K562 (cell line): ENCODE results near the gene AZU1. TPM values are rescaled to one million over a fixed set of nuclear protein-coding genes. Genes with fewer than 3 reads are reported as not detected.

Experiments
- BACH1 ChIP-seq: fragments of 200-800 bp; sonication (Bioruptor generic); IDR thresholded peaks from 2 replicates; pipeline ENCODE4 v1.6.1; 2016; ENCODE audit warnings: missing genetic modification characterization, missing compliant biosample characterization
- CBX1 ChIP-seq: sonication (generic); IDR thresholded peaks from 2 replicates; pipeline ENCODE4 v1.6.1; 2016; ENCODE audit warnings: antibody characterized with exemption, low read depth, mild to moderate bottlenecking
- KLF16 ChIP-seq: IDR thresholded peaks from 2 replicates; pipeline ENCODE4 v1.6.1; 2016; ENCODE audit warnings: antibody characterized with exemption
- MTF1 ChIP-seq: fragments of 250-450 bp; sonication (Bioruptor Pico); IDR thresholded peaks from 2 replicates; pipeline ENCODE4 v1.9.0; 2021; ENCODE audit warnings: moderate library complexity, mild to moderate bottlenecking, inconsistent platforms, borderline replicate concordance
- PHF8 ChIP-seq: fragments of 200-600 bp; sonication (generic); IDR thresholded peaks from 2 replicates; pipeline ENCODE4 v1.6.1; 2012; ENCODE audit warnings: mixed run types, mild to moderate bottlenecking, inconsistent platforms, low read length, moderate library complexity, borderline replicate concordance
- polyA plus RNA-seq, 8 experiments: library from polyadenylated mRNA; depleted of rRNA in 4 of 8; stranded (reverse) in 5 of 8; unstranded in 3 of 8; fragments of >200 nt; fragmentation: Nextera tagmentation in 2 of 8; fragmentation: Illumina TruSeq in 1 of 8; extraction: Ambion mirVana in 2 of 8; extraction: Trizol in 1 of 8; gene quantifications; 2 replicates each; pipeline versions ENCODE4 v1.2.1 to v1.2.3, GENCODE V29; 2011 to 2014; ENCODE audit warnings: inconsistent platforms in 1 of 8, missing spikeins in 1 of 8
- total RNA-seq, 7 experiments: library from RNA; depleted of rRNA in 6 of 7; stranded (reverse); fragments of >200 nt in 6 of 7; fragmentation: Illumina TruSeq in 2 of 7; extraction: Trizol in 2 of 7; gene quantifications; 2 replicates each; pipeline versions ENCODE4 v1.2.1 to v1.2.3, GENCODE V29; 2011 to 2021; ENCODE audit warnings: low replicate concordance in 1 of 7
- TF ChIP-seq, protein P1 (sequence below): fragments of 250-450 bp; sonication (Bioruptor Pico); IDR thresholded peaks from 2 replicates; pipeline ENCODE4 v1.4.0; 2020; ENCODE audit warnings: borderline replicate concordance
- TF ChIP-seq, protein P2 (sequence below): fragments of 450-650 bp; IDR thresholded peaks from 2 replicates; pipeline ENCODE4 v1.6.1; 2016; ENCODE audit warnings: mild to moderate bottlenecking, moderate library complexity
- TF ChIP-seq, protein P3 (sequence below): fragments of 250-450 bp; sonication (Bioruptor Pico); IDR thresholded peaks from 2 replicates; pipeline ENCODE4 v1.5.0; 2021; ENCODE audit warnings: mild to moderate bottlenecking, moderate library complexity

Gene AZU1
- total and polyA plus RNA-seq, 9 of the 15 experiments (the other 6 are each of a cell fraction or from before 2014, with no cell fraction given) = 0.29 to 1.9 (median 0.59) TPM; not detected in 3

DNA sequence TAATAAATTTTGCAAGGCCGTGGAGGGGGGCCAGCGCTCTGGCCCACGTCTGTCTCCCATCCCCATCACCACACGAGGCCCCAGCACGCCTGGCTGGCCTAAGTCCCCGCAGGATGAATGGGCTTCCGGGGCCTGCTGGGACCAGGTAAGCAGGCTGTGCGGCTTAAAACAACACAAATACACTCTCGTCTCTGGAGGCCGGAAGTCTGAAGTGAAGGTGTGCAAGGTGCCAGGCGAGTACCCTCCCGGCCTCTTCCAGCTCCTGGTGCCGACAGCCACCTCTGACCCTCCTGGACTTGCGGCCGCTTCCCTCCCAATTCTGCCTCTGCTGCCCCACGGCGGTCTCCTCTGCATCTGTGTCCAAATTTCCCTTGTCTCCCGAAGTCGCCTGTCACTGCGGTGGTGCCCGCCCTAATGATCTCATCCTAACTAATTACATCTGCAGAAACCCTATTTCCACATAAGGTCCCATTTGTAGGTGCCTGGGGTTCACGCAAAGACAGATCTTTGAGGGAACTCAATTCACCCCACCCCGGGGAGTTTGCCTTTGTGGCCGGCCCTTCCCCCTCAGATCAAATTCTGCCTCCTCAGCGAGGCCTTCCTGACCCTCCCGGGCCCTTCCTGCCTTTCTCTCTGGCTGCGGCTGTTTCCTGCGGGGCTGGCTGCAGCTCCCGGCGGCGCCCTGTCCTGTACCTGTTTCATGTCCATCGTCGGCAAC is 38.5 kb upstream of the AZU1 start (continued):
- TF ChIP-seq, protein P1, sequence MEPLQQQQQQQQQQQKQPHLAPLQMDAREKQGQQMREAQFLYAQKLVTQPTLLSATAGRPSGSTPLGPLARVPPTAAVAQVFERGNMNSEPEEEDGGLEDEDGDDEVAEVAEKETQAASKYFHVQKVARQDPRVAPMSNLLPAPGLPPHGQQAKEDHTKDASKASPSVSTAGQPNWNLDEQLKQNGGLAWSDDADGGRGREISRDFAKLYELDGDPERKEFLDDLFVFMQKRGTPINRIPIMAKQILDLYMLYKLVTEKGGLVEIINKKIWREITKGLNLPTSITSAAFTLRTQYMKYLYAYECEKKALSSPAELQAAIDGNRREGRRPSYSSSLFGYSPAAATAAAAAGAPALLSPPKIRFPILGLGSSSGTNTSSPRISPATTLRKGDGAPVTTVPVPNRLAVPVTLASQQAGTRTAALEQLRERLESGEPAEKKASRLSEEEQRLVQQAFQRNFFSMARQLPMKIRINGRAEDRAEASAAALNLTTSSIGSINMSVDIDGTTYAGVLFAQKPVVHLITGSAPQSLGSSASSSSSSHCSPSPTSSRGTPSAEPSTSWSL (CRISPR knock-in tag) = no peak
- TF ChIP-seq, protein P2, sequence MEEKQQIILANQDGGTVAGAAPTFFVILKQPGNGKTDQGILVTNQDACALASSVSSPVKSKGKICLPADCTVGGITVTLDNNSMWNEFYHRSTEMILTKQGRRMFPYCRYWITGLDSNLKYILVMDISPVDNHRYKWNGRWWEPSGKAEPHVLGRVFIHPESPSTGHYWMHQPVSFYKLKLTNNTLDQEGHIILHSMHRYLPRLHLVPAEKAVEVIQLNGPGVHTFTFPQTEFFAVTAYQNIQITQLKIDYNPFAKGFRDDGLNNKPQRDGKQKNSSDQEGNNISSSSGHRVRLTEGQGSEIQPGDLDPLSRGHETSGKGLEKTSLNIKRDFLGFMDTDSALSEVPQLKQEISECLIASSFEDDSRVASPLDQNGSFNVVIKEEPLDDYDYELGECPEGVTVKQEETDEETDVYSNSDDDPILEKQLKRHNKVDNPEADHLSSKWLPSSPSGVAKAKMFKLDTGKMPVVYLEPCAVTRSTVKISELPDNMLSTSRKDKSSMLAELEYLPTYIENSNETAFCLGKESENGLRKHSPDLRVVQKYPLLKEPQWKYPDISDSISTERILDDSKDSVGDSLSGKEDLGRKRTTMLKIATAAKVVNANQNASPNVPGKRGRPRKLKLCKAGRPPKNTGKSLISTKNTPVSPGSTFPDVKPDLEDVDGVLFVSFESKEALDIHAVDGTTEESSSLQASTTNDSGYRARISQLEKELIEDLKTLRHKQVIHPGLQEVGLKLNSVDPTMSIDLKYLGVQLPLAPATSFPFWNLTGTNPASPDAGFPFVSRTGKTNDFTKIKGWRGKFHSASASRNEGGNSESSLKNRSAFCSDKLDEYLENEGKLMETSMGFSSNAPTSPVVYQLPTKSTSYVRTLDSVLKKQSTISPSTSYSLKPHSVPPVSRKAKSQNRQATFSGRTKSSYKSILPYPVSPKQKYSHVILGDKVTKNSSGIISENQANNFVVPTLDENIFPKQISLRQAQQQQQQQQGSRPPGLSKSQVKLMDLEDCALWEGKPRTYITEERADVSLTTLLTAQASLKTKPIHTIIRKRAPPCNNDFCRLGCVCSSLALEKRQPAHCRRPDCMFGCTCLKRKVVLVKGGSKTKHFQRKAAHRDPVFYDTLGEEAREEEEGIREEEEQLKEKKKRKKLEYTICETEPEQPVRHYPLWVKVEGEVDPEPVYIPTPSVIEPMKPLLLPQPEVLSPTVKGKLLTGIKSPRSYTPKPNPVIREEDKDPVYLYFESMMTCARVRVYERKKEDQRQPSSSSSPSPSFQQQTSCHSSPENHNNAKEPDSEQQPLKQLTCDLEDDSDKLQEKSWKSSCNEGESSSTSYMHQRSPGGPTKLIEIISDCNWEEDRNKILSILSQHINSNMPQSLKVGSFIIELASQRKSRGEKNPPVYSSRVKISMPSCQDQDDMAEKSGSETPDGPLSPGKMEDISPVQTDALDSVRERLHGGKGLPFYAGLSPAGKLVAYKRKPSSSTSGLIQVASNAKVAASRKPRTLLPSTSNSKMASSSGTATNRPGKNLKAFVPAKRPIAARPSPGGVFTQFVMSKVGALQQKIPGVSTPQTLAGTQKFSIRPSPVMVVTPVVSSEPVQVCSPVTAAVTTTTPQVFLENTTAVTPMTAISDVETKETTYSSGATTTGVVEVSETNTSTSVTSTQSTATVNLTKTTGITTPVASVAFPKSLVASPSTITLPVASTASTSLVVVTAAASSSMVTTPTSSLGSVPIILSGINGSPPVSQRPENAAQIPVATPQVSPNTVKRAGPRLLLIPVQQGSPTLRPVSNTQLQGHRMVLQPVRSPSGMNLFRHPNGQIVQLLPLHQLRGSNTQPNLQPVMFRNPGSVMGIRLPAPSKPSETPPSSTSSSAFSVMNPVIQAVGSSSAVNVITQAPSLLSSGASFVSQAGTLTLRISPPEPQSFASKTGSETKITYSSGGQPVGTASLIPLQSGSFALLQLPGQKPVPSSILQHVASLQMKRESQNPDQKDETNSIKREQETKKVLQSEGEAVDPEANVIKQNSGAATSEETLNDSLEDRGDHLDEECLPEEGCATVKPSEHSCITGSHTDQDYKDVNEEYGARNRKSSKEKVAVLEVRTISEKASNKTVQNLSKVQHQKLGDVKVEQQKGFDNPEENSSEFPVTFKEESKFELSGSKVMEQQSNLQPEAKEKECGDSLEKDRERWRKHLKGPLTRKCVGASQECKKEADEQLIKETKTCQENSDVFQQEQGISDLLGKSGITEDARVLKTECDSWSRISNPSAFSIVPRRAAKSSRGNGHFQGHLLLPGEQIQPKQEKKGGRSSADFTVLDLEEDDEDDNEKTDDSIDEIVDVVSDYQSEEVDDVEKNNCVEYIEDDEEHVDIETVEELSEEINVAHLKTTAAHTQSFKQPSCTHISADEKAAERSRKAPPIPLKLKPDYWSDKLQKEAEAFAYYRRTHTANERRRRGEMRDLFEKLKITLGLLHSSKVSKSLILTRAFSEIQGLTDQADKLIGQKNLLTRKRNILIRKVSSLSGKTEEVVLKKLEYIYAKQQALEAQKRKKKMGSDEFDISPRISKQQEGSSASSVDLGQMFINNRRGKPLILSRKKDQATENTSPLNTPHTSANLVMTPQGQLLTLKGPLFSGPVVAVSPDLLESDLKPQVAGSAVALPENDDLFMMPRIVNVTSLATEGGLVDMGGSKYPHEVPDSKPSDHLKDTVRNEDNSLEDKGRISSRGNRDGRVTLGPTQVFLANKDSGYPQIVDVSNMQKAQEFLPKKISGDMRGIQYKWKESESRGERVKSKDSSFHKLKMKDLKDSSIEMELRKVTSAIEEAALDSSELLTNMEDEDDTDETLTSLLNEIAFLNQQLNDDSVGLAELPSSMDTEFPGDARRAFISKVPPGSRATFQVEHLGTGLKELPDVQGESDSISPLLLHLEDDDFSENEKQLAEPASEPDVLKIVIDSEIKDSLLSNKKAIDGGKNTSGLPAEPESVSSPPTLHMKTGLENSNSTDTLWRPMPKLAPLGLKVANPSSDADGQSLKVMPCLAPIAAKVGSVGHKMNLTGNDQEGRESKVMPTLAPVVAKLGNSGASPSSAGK = peak; percentile 75
- TF ChIP-seq BACH1 (tag) = peak; percentile 36; the same call in 1 of the 2 replicates
- no peak for TF ChIP-seq CBX1
- TF ChIP-seq PHF8 = peak; percentile 21; the same call in 1 of the 2 replicates
- TF ChIP-seq KLF16 = no peak
- TF ChIP-seq MTF1 = no peak
- TF ChIP-seq, protein P3, sequence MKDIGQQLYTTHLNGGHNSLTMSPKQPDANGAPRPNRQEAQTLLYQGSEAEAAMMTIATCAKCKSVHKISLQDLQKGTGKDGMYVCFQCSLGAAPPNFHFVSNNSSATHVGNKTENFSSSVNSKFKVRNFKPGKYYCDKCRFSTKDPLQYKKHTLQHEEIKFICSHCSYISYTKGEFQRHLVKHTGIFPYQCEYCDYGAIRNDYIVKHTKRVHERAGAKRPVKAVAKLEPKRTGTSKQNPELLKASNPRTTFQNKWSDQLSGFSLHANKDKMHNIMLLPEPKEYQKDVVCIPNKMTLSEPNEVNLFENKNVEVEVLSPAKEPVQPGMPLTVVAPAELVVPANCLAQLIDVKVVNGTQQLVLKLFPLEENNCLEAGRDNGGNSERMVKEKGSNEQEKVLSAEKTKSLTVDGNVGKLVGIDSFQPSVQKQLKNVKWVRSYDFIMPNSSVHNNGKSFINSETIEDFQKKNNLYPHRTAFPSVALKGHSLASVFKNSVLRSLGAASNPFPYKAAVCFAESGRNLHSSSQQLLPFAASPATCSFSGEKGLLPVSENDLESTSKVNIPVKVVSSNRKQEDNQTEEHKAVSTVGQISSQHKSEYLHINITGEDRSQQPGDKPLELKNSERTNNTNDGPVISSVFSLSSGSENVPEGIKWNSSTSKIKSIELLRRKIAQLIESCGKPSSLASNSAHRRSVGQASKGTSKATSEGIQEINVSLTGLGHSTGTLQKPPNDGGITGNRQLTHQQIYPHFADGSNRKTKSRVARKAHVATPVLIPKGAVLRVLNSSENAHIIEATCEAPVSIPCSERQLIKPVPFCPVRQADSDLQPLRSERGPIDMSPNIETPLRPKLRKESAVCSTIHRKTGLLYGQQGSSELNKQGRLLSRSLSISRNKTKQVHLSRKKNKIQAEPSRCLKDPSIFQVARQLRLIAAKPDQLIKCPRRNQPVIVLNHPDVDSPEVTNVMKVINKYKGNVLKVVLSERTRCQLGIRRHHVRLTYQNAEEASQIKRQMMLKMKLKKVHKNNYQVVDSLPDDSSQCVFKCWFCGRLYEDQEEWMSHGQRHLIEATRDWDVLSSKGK (CRISPR knock-in tag) = no peak
